HG03558 (cell line): Measurements from ENCODE around the gene ARHGEF12.

Source experiments
- ATAC-seq: cut with Tn5 transposase; IDR thresholded peaks from one replicate; pipeline ENCODE4 v1.9.1; 2021; ENCODE audit warnings: moderate number of reproducible peaks; ENCODE audit not compliant: unreplicated experiment; ENCODE audit errors: extremely low read depth

Gene ARHGEF12, protein sequence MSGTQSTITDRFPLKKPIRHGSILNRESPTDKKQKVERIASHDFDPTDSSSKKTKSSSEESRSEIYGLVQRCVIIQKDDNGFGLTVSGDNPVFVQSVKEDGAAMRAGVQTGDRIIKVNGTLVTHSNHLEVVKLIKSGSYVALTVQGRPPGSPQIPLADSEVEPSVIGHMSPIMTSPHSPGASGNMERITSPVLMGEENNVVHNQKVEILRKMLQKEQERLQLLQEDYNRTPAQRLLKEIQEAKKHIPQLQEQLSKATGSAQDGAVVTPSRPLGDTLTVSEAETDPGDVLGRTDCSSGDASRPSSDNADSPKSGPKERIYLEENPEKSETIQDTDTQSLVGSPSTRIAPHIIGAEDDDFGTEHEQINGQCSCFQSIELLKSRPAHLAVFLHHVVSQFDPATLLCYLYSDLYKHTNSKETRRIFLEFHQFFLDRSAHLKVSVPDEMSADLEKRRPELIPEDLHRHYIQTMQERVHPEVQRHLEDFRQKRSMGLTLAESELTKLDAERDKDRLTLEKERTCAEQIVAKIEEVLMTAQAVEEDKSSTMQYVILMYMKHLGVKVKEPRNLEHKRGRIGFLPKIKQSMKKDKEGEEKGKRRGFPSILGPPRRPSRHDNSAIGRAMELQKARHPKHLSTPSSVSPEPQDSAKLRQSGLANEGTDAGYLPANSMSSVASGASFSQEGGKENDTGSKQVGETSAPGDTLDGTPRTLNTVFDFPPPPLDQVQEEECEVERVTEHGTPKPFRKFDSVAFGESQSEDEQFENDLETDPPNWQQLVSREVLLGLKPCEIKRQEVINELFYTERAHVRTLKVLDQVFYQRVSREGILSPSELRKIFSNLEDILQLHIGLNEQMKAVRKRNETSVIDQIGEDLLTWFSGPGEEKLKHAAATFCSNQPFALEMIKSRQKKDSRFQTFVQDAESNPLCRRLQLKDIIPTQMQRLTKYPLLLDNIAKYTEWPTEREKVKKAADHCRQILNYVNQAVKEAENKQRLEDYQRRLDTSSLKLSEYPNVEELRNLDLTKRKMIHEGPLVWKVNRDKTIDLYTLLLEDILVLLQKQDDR (N-terminal part only)

DNA sequence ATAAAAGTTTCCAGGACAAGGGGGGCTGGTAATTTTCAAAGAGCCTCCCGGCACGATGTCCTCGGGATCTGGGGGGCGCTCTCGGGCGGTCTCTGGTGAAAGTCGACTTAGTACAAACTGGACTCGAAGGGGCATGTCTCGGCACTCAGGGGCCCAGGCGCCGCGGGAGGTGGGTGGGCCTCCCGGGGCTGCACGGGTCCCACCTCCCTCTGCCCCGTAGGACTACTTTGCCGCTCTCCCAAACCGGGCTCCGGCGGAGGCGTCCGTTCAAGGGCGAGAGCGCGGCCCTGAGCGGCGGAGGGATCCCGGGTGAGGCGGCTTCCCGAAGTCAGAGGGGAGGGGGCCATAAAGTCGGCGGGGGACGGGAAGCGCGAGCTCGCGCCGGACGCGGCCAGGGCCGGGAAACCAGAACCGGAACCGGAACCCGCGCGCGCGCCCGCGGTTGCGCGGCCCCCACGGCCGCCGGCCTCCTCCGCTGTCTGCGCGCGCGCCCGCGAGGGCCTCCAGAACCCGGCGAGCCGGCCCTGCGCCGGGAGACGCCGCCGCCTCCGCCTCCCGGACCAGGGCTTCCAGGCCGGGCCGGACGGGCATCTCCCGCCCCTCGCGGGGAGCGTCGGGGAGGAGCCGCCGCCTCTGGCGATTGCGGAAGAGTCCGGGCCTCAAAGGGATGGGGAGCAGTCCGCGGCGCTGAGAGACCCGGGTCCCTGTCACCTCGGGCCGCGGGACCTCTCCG lies at the start of gene ARHGEF12:
Gene ARHGEF12, plus strand, starts transcription at position 506 of the 733 bp plus-strand sequence. CDS start 831 bp downstream, outside the sequence.
- ATAC-seq: no peak

DNA sequence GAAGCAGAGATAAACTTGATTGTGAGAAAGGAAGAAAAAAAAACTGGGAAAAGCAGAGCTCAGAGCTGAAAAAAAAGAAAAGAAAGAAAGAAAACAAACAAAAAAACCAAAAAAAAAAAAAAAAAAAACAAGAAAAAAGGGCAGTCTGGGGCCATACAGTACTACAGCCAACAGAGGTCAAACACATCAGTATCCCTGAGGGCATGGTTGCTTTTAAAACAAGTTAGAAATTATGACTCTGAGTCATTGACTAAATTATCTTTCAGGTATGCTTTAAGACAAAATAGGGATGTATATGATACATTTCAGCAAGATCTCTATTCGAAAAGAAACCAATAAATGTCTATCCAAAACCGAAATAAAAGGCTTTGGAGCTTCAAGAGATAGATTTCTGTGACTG lies 48.2 kb upstream of the ARHGEF12 start:
- no peak for ATAC-seq

DNA sequence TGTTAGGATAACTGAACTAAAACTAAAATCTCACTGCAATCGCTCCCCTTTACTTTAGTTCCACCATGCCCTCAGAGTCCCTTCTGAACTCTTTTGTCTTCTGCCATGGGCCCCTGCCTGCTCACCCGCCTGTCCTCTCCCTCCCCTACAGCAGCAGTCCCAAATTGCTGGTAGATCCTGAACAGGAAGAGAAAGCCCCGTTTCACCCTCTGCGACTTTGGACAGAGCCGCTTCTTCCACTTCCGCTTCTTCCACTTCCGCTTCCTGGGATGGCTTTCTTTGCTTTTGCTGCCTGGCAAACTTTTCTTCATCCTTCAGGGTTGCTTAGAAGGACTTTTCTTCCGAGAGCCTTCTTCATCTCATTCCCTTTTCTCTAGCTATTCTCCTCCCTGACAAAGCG lies 46.8 kb upstream of the ARHGEF12 start:
- ATAC-seq: no peak

DNA sequence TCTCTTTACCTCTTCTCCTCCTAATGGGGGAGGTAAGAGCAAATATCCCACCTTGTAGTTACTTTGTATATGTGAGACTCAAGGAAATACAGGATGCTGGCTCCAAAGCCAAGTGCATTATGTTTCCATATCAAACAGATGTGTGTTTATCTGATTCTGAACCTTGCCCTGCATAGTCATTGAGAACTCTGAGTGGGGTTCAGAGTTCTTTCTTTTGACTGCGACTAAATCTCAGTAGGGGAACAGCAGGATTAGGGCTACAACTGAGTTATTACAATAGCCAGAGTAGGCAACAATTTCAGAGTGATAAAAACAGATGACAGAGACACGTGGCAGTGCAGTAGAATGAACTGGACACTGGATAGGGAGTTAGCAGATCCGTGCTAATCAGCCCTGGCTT lies 45.3 kb upstream of the ARHGEF12 start:
- no peak for ATAC-seq

DNA sequence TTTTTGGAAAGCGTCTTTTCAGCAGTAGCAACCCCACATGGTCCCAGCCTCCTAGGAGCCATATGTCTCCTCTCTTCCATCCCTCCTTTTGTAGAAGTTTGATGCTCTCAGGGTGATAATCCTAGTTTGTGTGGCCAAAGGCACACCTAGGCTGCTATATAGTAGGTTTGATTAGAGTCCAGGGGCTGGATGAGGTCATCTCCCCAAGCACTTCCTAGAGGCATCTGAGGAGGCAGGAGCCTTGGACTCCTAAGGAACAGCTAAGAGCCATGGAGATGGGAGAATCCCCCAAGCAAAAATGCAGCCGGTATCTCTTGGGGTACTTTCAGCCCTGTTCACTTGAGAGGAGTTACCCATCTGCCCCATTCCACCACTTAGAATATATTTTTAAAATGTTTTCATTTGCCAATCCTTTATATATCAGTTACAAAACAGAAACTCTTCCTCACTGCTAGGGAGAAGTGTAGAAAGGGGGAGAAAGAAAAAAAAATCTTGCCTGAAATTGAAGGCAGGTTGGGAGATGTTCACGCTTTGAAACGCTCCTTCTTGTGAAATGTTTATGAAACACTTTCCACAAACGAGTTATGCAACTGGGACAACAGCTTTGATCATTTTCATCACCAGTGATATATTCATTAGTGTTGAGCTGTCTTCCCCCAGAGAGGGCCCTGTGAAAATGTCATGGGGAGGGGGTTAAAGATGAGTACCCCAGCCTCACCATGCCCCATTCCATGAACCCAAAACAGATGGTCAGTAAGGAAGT lies 43.0 kb upstream of the ARHGEF12 start:
- no peak for ATAC-seq

DNA sequence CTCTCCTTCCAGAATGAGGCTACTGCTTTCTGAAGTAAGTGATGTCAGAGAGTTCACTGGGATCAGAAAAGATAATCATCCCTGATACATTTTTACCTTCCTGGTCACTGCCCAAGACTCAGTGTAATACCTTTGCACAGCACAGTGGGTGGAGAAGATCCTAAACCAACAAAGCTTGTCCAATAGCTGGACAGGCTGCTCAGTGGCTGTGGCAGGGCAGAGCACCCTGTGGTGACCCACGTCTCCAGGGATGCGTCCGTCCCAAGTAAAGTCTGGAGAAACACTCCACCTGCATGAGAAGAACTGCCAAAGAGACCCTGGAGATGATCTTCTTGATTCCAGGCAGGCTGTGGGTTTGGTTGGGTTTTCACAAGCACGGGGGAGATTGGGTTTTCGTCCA lies 42.1 kb upstream of the ARHGEF12 start:
- ATAC-seq: no peak

DNA sequence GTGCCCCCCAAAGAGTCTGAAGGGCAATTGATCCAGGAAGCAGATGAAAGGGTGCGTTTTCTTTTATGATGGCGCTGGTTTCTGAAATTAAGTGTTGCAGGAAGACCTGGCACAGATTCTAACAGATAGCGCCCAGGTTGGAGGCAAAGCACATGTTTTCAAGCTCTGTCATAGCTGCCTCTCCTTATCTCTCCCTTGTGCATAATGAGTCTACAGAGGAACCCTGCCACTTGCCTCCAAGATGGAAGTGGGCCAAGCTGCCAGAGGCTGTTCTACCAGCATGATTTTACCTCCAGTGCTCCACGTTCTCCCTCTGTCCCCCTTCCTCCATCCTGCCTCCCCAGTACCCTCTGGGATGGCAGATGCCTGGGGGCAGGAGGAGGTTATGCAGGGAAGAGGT lies 41.1 kb upstream of the ARHGEF12 start:
- no peak for ATAC-seq

DNA sequence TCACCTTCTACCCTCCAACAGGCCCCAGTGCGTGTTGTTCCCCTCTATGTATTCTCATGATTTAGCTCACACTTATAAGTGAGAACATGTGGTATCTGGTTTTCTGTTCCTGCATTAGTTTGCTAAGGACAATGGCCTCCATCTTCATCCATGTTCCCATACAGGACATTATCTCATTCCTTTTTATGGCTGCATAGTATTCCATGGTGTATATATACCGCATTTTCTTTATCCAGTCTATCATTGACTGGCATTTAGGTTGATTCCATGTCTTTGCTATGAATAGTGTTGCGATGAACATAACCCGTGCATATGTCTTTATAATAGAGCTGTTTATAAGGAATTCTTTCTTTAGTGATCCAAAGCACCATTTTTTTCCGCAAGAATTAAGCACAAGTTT lies 39.7 kb upstream of the ARHGEF12 start:
- ATAC-seq: no peak

DNA sequence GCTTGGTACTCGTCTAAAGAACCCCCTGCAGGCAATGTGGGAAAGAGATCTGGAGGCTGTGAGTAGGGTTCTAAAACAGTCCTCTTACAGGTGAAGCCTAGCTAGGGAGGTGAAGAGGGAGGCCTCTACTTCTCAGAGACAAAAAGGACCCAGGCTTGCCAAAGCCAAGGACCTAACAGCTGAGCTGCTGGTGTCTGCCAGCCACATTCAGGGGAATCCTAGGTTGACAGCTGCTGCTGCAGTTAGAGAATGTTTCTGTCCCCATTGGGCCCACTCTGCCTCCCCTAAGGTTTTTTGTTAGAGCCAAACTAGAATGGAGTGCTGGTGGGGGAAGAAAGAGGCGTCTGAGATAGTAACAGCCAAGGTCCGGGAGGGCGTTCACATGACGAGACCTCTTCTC lies 37.8 kb upstream of the ARHGEF12 start:
- ATAC-seq: no peak

DNA sequence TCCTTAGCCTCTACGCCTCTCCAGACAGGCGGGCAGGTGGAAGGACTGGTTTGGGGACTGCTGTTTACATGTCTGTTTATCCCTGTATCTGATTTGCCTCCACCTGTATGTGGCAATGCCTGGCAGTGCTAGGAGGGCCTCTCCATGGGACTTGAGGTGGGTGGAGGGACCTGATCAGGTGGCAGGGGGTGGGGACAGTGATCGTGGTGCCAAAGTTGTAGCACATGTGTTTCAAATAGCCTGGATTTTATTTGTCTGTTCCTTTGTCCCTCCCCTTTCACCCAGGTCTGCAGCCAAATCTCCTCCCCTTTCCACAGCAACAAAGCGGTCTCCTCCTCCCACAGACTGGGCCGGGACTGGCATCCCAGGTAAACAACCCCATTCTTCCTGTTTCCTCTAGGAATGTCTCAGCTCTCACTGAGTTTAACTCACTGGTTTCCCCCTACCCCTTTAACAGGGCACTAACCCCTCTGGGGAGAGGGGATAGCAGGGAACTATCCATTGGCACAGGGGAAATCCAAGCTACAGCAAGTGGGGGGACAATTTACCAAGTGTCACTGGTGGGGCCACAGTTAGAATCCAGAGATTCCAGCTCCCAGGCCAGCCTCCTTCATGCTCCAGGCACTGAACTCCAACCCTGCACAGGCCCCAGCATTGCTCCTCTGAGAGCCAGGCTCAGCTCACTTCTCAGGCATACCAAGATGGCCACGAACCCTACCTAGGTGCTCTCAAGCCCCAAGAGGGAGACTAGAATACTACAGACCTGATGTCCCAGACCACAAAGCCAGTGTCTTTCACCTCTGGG lies 34.0 kb upstream of the ARHGEF12 start:
- no peak for ATAC-seq

DNA sequence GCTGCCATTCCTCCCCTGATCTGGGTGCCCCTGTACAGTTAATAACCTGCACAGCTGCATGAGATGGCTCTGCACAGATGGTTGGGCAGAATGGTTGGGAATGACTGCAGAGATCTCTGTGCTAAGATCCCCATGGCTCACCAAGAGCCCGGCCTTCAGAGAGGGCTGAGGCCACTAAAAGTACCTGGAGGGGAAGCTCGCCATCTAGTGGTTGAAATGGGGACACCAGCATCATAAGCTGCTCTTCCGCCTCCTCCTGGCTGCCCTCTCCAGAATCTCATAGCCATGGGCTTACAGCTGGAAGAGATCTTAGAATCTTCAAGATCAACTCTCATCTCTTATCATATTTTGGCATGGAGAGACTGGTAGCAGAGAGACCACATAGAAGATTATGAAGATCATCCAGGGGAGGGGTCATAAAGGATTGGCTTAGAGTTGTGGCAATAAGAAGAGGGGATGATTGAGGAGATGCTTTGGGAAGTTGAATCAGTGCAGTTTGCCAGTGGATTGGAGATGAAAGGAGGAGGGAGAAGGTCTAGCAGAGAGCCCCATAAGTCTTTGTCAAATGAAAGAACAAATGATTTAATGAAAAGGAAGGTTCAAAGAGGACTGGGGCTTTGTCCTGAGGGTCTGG lies 33.1 kb upstream of the ARHGEF12 start:
- ATAC-seq: no peak

DNA sequence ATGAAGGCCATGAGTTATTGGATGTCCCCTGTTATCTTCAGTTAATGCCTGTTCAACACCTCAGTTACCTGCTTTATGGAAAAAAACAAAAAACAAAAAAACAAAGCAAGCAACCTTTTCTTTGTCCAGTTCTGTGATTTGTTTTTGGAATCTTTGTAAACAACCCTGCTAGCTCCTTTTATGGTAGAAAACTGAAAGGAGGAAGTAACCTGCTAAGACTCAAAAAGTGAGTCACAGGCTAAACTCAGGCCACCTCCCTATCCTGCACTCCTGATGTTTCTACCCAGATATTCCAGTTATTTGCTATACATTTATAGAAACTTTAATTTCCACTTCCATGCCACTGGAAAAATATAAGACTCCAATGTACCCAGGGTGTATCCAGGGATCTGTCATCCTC lies 31.7 kb upstream of the ARHGEF12 start:
- ATAC-seq: no peak

DNA sequence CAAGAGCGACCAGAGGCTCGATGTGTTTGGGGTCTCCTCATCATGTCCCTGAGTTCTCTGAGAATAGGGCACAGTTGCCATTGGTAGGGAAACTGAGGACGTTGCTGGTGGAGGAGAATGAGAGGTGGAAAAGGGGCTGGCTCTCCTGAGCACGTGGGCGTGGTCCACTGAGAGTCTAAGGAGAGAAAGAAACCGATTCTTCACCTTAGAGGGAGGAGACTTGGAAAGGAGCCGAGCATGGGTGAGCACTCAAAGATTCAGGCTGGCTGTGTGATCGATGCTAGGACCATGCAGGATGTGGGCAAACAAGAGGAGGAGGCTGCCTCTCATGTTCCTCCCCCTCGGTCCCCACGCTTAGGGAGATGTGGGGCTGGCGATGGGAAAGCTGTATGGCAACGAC lies 30.9 kb upstream of the ARHGEF12 start:
- ATAC-seq: no peak

DNA sequence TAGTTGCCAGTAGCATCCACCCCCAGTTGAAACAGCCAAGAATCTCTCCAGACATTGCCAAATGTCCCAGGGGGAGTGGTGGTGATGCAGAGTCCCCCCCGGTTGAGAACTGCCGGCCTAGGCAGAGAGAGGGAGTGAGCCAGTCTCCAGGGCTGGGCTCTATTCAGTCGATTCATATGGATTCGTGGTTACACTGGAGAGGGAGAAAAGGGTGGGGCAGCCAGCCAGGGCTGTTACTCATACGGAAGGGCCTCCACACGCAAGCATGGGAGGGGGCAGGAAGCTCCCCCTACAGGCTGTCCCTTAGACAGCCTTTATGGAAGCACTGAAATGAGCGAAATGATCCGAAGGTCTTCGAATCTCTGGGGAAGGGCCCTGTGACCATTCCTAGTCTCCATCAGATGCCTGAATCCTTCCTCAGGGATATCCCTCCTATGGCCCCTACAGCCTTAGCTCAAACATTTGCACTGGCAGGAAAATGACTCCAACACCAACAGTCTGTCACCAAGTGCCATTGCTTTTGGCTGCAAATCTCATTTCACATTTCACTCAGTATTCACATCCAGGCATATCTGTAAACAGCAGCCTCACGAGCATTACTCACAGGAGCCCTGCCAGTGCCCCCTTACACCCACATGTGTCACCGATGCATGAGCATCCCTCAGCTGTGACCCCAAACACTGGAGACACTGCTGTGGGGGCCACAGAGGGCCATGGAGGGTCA lies 29.5 kb upstream of the ARHGEF12 start:
- ATAC-seq: no peak

DNA sequence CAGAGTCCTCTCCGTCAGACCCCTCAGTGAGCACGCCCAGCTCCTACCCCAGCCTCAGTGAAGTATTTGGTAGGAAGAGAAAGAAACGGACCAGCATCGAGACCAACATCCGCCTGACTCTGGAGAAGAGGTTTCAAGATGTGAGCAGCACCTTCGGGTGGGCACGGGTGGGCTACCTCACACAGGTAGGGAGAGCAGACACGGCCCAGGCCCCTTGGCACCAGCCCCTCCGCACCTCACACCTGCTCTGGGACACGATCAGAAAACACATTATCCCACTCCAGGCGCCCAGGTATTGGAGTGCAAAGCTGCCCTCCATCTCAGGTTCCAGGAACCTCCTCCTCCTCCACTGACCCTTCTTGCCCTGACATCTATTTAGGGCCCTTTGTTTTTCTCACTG lies 28.7 kb upstream of the ARHGEF12 start:
- ATAC-seq: no peak

DNA sequence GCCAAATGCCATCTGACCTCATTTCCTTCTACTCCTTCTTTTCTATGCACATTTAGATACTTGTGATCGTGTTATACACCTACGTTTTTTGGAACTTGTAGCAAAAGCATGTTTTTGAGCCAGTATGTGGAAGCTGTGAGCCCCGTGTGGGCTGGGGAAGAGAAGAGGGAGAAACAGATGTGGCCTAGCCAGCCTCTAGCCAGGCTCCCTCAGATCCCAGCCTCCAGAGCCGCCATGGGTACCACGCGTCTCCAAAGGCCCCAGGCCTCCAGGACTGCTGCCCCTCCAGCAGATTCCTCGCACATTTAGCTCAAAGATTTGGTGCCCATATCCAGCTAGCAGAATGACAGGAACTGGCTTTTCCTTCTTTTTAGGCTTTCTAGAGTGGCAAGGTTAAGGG lies 28.1 kb upstream of the ARHGEF12 start:
- no peak for ATAC-seq

DNA sequence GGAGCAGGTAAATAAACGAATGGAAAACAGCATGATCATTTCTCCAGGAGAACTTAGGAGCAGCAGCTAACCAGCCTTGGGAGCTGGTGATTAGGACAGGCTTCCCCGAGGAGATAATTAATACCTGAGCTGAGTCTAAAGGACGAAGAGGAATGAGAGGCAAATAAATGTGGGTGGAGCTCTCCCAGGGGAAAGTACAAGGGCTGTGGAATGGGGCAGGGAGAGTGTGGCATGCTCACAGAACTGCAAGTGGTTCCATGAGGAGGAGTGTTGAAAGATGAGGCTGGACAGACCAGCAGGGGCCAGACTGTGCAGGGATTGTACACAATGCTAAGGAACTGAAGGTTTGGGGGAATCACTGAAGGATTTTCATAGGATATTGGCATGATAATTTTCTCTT lies 25.3 kb upstream of the ARHGEF12 start:
- no peak for ATAC-seq

DNA sequence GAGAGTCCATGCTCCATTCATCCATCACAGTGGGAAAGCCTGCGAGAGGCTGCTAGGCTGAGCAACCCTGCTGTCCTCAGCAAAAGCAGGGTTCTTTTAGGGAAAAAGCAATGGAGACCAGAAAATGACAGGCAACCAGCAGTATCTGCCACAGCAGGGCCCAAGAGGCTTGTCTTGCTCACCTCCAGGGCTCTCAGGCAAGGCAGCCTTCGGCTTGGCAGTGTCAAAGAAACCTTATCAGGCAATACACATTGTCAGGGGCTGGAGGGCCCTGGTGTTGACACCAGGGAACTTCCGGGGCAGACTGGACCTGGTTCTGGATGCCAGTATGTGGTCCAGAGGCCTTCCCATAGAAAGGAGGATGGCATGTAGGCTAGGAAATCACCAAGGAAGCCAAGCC lies 21.4 kb upstream of the ARHGEF12 start:
- no peak for ATAC-seq
